Lower lobe of right lung (tissue), 2 donors: ENCODE results near the gene STAT1. TPM values are rescaled to one million over a fixed set of nuclear protein-coding genes. Genes with fewer than 3 reads are reported as not detected.

Experiments
- ATAC-seq, 2 donors: fragments of 200-7000 bp; cut with Tn5 transposase; one replicate each; pipeline ENCODE4 v1.9.1; 2020 to 2022; ENCODE audit warnings: mild to moderate bottlenecking in 2 of 2, moderate library complexity in 2 of 2
- DNase-seq: peaks from one replicate; pipeline ENCODE4 v3.0.0-alpha.2; 2020
- H3K27ac ChIP-seq: fragments of 200-600 bp; one replicate; pipeline ENCODE4 v1.8.0; 2022
- H3K27me3 ChIP-seq: fragments of 200-600 bp; one replicate; pipeline ENCODE4 v1.8.0; 2022; ENCODE audit warnings: low read depth
- H3K36me3 ChIP-seq: fragments of 200-600 bp; one replicate; pipeline ENCODE4 v1.8.0; 2022; ENCODE audit warnings: mild to moderate bottlenecking
- H3K4me1 ChIP-seq: fragments of 200-600 bp; one replicate; pipeline ENCODE4 v1.8.0; 2022
- H3K4me3 ChIP-seq: fragments of 200-600 bp; one replicate; pipeline ENCODE4 v1.8.0; 2022; ENCODE audit warnings: mild to moderate bottlenecking
- H3K9me3 ChIP-seq: fragments of 200-600 bp; one replicate; pipeline ENCODE4 v1.8.0; 2022
- CTCF ChIP-seq: fragments of 200-600 bp; IDR thresholded peaks from one replicate; pipeline ENCODE4 v1.8.0; 2022; ENCODE audit warnings: antibody characterized with exemption, mild to moderate bottlenecking
- intact Hi-C: fragments of 100-400 bp; cut with DNase I; formaldehyde crosslinking; loops from one replicate; pipeline ENCODE4 v1.11.0; 2022
- total RNA-seq: library from RNA; stranded (reverse); fragmentation: NEBNext Ultra II Directional; extraction: Animal tissue kit (Norgen Biotek cat#: 25700); gene quantifications from one replicate; pipeline ENCODE4 v1.2.1, GENCODE V29; 2021
- donor health status: DM: no; HTN: yes; CAD: no; lungs with severe emphysema.

The STAT1 gene
- total RNA-seq, 1 donor from 2014 or later = 103 TPM

DNA sequence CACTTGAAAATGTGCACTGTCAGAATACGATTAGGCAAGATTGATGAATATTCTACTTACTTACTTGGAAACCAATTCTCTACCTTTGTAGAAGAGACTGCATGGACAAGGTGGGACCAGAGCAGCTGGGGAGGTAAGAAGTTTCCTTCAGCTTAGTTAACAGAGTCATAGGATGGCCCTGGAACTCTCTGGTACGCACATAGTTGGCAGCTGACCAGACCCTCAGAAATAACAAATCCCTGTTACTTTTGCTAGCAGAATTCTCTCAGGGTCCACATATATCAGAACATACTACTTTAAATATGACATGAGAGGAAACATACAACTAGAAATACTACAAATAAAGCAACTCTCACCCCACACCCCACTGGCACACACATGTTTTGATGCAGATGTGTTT is 24.8 kb upstream of the STAT1 start:
- no peaks in the 10 kb centered on the region for H3K9me3 ChIP-seq
- no peak for TF ChIP-seq CTCF
- H3K36me3 ChIP-seq = no peaks in the 10 kb centered on the region
- no peak overlapping the region for H3K27ac ChIP-seq
- H3K27me3 ChIP-seq = no peaks in the 10 kb centered on the region
- H3K4me3 ChIP-seq = no peak overlapping the region
- intact Hi-C loops = no loop called here
- no peak for ATAC-seq
- H3K4me1 ChIP-seq = peaks cover 9% of the 10 kb centered on the region
- DNase-seq = no peak

DNA sequence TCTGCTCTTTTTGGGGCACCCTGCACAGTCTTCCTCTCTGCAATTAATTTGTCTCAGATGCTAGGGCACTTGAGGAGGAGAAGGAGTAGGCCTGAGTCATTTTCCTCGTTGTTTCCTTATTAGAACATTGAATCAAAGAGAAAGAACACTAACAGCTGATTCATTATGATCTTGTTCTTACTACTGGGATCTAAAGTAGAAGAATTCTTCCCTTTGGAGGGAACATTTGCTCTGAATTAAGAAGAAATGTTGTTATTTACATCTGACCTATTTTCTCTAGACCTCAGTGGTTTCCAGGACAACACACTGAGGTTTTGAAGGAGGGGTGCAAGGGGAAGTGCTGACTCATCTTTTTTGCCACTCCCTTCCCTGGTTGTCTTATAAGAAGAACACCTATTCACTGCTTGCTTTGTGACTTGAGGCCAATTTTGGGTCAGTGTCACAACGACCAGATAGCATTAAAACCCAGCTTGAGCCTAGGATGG is 24.3 kb upstream of the STAT1 start:
- DNase-seq (no peak), ATAC-seq (peak in 1 of 2 donors; percentile 28)
- Histone ChIP-seq H3K9me3 (no peaks in the 10 kb centered on the region), H3K36me3 (no peaks in the 10 kb centered on the region), H3K27ac (no peak overlapping the region), H3K27me3 (no peaks in the 10 kb centered on the region), H3K4me3 (no peak overlapping the region), H3K4me1 (peaks cover 9% of the 10 kb centered on the region)
- no peak for TF ChIP-seq CTCF
- intact Hi-C loops = no loop called here

GRCh38 chr2:191037351-191037750 is 23.4 kb upstream of the STAT1 start:
- H3K9me3 ChIP-seq = no peaks in the 10 kb centered on the region
- no peak for ATAC-seq
- no peak for DNase-seq
- H3K4me1 ChIP-seq = peaks cover 16% of the 10 kb centered on the region
- H3K27ac ChIP-seq = no peak overlapping the region
- TF ChIP-seq CTCF = no peak
- no peak overlapping the region for H3K4me3 ChIP-seq
- no peaks in the 10 kb centered on the region for H3K36me3 ChIP-seq
- intact Hi-C loops = no loop called here
- no peaks in the 10 kb centered on the region for H3K27me3 ChIP-seq

- no peaks in the 10 kb centered on the region for H3K27me3 ChIP-seq
- no peak for TF ChIP-seq CTCF
- no peaks in the 10 kb centered on the region for H3K9me3 ChIP-seq
- intact Hi-C loops = no loop called here
- peak; percentile 69 to 70 for ATAC-seq
- H3K4me1 ChIP-seq = peaks cover 21% of the 10 kb centered on the region
- H3K36me3 ChIP-seq = no peaks in the 10 kb centered on the region
- no peak for DNase-seq
- H3K27ac ChIP-seq = no peak overlapping the region
- no peak overlapping the region for H3K4me3 ChIP-seq
Measured at GRCh38 chr2:191036363-191036762, 22.4 kb upstream of the STAT1 start.

DNA sequence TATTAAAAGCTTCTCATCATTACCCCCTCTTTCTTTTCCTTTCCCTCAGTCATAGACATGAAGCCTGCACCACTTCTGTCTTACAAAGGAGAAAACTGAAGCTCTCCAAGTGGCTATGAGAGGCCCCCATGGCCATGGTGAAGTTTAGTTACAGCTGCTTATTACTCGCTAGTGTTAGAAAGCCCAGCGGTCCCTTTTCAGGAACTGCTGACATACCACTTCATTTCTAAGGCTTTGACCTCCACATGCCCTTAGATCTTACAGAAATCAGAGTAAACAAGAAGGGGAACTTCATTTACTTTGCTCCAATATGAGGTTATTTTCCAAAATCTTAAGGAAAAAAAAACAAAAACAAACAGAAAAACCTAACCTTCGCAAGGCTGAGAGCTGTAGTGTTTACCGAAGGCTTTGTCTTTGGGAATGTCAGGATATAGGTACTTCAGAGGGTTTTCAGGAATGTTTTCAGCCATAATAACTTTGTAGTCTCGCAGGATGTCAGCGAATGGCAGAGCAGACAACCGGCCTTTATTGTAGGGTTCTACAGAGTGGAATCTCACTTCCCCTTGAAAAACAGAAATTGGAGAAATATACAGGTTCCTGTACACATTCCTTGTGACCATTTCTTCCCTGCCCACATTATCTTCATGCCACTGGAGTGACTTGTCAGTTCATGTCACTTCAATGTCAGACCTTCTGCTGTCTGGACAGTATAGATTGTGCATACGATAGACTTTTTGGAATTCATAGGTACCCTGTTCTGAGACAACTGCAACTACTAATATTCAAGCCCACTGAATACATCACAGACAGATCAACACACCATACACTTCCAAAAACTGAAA is 18.8 kb upstream of the STAT1 start:
- intact Hi-C loops = no loop called here
- DNase-seq (no peak), ATAC-seq (peak; percentile 30 to 46)
- Histone ChIP-seq H3K27ac (peak overlapping the region; percentile 37), H3K4me3 (no peak overlapping the region), H3K36me3 (no peaks in the 10 kb centered on the region), H3K27me3 (no peaks in the 10 kb centered on the region), H3K9me3 (no peaks in the 10 kb centered on the region), H3K4me1 (peaks cover 26% of the 10 kb centered on the region)
- no peak for TF ChIP-seq CTCF
